ENCODE data around the gene RAB4B.
"Not testable (repeated sequence)": the region's sequence is repeated elsewhere in the genome, so short reads cannot be mapped to it uniquely, and the experiment has no call there.

The RAB4B gene

DNA sequence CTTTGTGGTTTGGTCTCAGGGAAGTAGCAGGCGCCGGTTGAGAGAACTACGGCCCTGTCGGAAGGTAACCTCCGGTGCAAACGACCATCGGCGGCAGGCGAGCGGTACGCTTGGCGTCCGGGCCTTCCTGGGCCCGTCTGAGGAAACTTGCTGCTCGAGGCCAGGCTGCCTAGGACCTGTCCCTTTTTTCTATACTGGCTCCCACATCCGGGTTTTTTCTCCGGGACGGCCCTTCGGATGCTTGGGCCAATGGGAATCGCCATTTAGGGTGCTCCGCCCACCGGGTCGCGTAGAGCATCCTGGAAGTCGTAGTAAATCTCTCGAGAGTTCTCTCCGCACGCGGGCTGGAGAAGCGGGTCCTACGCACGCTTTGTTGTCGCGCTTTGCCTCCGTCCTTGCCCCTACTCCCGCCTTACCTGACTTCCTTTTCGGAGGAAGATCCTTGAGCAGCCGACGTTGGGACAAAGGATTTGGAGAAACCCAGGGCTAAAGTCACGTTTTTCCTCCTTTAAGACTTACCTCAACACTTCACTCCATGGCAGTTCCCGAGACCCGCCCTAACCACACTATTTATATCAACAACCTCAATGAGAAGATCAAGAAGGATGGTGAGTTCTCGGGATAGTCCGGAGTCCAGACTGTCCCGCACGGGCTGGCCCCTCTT lies 27.0 kb upstream of the RAB4B start, which contains the start of gene SNRPA:
Gene SNRPA, plus strand, starts transcription at position 330 of the 664 bp plus-strand sequence. Its CDS starts 206 bp downstream, at position 536.
- peak; percentile 98 for DNase-seq

DNA sequence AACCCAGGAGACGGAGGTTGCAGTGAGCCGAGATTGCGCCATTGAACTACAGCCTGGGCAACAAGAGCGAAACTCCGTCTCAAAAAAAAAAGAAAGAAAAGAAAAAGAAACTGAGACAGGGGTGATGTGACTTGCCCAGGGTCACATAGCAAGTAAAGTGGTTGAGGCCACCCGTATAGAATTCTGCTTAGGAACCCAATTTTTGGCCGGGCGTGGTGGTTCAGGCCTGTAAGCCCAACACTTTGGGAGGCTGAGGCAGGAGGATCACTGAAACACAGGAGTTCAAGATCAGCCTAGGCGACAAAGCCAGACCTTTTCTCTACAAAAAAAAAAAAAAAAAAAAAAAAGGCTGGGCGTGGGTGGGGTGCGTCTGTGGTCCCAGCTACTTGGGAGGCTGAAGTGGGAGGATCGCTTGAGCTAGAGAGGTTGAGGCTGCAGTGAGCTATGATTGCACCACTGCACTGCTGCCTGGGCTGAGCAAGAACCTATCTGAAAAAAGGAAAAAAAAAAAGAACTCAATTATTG lies 25.7 kb upstream of the RAB4B start:
- no peak for DNase-seq

DNA sequence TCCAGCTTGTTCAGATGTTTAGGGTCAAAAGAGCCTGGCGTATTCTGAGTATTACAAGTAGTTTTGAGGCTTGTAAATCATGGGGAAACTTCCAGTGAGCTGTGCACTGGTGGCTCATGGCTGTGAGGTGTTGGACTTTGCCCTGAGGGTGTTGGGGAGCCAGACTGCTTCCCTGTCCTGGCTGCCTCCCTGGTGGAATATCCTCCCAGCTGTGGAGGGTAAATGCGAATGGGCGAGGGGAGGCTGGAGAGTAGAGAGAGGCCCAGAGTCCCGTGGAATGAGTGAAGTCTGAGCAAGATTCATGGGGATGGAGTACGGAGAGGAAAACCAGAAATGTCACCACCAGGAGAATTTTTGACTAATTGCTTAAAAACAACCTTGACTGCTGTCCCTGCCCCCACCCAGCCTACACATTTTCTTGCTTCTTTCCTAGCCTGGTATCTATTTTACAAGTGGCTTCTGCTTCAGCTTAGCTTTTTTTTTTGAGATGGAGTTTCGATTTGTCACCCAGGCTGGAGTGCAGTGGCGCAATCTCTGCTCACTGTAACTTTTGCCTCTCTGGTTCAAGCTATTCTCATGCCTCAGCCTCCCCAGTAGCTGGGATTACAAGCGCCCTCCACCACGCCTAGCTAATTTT lies 23.3 kb upstream of the RAB4B start:
- DNase-seq, result no peak

GRCh38 chr19:40755248-40755624 lies 22.8 kb upstream of the RAB4B start:
- DNase-seq, result no peak

DNA sequence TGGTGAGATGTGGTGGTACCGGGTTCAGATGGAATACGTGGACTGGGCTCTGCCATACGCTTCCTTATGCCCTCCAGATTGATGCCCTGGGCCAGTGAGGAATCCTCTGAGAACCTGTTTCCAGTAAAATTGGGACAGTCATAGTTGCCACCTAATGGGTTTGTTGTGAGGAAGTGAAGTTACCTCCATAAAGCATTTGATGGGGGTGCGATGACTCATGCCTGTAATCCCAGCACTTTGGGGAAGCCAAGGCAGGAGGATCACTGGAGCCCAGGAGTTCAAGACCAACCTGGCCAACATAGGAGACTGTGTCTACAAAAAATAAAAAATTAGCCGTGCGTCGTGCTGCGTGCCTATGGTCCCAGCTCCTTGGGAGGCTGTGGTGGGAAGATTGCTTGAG lies 22.3 kb upstream of the RAB4B start:
- no peak for DNase-seq

- DNase-seq, result no peak
These were observed 21.4 kb upstream of the RAB4B start for GRCh38 chr19:40756502-40757110.

GRCh38 chr19:40758491-40758890 lies 19.6 kb upstream of the RAB4B start:
- no peak for DNase-seq

GRCh38 chr19:40759352-40759751 lies 18.7 kb upstream of the RAB4B start:
- DNase-seq, result no peak

DNA sequence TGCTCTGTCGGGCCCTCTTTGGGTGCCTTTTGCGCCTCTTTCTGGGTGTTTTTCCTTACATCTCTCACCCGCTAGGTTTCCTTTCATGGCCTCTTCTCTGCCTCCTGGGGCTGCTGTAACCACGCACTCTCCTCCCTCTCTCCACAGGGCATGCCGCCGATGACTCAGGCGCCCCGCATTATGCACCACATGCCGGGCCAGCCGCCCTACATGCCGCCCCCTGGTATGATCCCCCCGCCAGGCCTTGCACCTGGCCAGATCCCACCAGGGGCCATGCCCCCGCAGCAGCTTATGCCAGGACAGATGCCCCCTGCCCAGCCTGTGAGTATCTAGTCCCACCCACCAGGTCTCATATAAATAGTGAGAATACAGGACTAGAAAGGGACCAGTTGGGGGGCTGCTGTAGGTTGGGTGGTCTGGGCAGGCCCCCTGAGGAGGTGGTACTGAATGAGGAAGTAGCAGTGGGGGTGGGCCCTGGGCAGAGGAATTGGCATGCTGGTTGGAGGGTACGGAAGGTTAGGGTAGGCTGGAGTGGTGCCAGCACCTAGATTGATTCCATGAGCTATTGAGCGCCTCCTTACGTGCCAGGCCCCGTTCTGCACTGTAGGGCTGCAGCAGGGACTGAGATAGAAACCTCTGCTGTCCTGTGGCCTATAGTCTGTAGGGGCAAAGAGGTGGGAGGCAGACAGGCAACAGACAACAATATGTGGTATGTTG lies 15.1 kb upstream of the RAB4B start:
- no peak for DNase-seq

DNA sequence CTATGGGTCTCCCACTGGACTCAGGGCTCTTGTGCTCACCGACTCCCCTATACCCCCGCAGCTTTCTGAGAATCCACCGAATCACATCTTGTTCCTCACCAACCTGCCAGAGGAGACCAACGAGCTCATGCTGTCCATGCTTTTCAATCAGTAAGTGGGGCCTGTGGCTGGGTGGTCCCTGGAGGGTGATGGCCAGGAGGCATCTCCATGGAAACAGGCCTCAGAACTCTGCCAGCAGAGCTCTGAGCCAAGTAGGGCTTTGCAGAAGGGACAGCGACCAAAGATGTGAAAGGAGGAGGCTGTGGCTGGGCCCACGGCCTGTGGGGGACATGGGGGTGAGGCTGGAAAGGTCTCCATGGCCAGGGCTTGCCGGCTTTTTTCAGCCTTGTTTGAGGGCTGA lies 14.5 kb upstream of the RAB4B start:
- no peak for DNase-seq

DNA sequence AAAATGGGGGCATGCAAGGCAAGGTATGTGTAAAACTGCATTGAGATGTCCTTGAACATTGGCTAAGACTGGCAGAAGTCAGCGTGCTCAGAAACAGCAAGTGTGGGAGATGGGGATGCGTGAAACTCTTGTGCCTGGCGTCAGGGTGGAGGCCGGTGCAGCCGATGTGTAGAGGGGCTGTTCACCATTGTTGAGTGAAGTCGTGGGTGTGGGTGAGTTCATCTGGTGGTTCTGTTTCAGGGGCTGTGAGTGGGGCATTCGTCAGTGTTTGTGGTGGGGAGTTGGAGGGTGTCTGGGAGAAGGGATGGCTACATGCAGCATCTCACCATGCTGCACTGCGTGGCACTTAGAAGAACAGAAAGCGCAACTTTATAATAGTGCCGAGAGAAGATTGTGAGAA lies 14.1 kb upstream of the RAB4B start:
- no peak for DNase-seq

- not testable (repeated sequence) for DNase-seq
These were observed 11.7 kb upstream of the RAB4B start for GRCh38 chr19:40766385-40766784.

- DNase-seq, result no peak
These were observed 9.2 kb upstream of the RAB4B start for GRCh38 chr19:40768869-40769268.

DNA sequence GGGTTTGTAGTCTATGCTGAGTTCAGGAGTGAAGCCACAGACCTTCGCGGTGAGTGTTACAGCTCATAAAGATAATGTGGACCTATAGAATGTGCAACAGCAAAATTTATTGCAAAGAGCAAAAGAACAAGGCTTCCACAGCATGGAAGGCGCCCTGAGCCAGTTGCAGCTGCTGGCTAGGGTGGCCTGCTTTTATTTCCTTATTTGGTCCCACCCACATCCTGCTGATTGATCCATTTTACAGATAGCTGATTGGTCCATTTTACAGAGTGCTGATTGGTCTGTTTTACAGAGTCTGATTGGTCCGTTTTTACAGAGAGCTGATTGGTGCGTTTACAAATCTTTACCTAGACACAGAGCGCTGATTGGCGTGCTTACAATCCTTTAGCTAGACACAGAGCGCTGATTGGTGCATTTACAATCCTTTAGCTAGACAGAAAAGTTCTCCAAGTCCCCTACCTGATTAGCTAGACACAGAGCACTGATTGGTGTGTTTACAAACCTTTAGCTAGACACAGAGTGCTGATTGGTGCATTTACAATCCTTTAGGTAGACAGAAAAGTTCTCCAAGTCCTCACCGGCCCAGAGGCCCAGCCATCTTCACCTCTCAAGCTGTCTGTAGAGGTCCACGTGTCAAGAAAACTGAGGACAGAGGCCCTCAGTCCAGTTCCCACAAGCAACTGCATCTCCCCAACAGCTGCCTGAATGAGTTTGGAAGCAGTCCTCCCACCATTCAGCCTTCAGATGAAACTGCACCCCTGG lies 6.8 kb upstream of the RAB4B start:
- DNase-seq, result not testable (repeated sequence)

GRCh38 chr19:40774916-40775631 lies 3.0 kb upstream of the RAB4B start, which contains the start of gene MIA:
Gene MIA, plus strand, starts transcription at chr19:40775521. Its CDS starts 22 bp downstream, at chr19:40775543.
- DNase-seq, result no peak

GRCh38 chr19:40775632-40776022 lies 2.4 kb upstream of the RAB4B start:
- no peak for DNase-seq

DNA sequence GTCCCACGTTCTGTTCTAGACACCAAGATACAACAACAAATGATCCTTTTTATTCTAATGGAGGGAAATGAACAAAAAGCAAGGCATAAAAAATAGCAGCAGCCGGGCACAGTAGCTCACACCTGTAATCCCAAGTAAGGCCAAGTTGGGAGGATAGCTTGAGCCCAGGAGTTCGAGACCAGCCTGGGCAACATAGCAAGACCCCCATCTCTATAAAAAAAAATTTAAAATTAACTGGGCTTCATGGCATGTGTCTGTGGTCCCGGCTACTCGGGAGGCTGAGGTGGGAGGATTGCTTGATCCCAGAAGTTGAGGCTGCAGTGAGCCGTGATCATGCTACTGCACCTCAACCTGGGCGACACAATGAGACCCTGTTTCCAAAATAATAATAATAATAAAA lies 1.7 kb upstream of the RAB4B start:
- no peak for DNase-seq

DNA sequence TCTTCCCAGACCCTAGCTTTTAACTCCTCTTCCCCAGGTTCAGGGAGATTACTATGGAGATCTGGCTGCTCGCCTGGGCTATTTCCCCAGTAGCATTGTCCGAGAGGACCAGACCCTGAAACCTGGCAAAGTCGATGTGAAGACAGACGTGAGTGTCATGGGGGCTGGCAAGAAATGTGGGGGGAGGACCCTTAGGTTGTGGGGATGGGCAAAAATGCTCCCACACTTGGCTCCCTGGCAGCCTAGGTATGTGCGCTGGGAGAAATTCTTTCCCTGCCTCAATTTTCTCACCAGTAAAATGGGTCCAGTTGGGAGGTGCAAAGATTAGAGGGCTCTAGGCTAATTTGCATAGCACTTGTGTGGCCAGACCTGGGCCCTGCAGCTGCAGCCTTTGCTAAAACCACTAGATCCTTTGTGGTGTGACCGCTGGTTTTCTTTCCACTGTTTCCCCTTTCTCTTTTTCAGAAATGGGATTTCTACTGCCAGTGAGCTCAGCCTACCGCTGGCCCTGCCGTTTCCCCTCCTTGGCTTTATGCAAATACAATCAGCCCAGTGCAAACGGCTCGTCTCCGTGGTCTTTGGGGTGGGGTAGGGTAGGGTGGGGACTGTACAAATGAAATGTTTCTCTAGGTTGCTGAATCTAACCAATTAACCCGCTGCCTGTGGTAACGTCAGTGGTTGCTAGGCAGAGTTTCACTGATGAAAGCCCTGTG lies 959 bp upstream of the RAB4B start:
- peak; percentile 84 for DNase-seq

DNA sequence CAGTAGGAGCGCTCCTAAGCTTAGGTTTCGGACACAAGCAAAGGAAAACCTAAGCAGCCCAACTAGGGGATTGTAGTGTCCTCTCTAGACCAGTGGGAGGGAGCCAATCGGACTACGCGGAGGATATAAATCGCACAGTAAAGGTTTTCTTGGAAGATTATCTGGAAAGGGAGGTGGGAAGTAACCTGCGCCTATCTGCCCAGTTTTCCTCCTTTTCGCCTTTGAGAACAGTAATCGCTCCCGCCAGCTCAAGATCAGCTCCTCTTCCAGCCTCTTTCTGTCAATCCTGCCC lies 456 bp upstream of the RAB4B start:
- DNase-seq, result no peak

DNA sequence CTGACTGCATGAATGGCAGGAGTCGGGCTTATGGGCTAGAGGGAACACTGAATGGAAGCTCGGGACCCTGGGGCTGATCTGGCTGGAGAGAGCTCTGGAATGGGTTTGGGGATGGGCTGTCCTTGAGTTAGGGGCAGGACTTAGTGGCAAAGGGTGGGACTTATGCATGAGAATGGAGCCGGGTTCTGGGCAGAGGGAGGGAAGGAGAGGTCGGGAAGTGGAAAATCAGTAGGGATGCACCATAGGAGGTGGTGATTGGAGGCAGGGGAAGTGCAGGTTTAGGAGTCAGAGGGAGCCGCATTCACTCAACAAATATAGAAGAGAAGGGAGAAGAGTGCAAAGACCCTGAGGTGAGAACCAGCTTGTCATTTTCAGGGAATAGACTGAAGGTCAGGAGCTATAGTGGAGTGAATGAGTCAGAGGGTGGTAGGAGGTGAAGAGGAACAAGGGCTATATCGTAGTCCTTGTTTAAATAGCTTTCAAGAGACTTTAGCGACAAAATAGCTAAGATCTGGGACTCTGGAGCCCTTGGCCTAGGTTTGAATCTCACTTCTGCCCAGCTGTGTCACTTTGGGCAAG lies 748 bp downstream of the RAB4B start:
- no peak for DNase-seq

- no peak for DNase-seq
These were observed 2.5 kb downstream of the RAB4B start for GRCh38 chr19:40780582-40780981.

Data from COR-L47 (cell line).